HEK293 (cell line): ENCODE data around the gene RPL4.

Experiments used
- CTCF ChIA-PET: fragments of 350-600 bp; formaldehyde crosslinking; extraction: SDS; loops from one replicate; lab custom pipeline; 2021; ENCODE audit warnings: antibody characterized with exemption; lab: Yijun Ruan, JAX
- POLR2A ChIA-PET: fragments of 300-600 bp; formaldehyde crosslinking; extraction: SDS; loops from one replicate; lab custom pipeline; 2020; ENCODE audit warnings: antibody characterized with exemption, inconsistent platforms; lab: Yijun Ruan, JAX
- H3K27ac ChIP-seq: fragments of 200-500 bp; sonication (Bioruptor generic); 2 replicates; pipeline ENCODE4 v1.5.1; 2014; ENCODE audit warnings: low read depth, low read length, control low read depth, inconsistent platforms; ENCODE audit errors: extremely low read depth
- H3K36me3 ChIP-seq, 2 experiments: fragments of 200-500 bp in 1 of 2; sonication (Bioruptor generic) in 1 of 2; 1 replicate in 1 of 2; 2 replicates in 1 of 2; pipeline ENCODE4 v1.5.1; 2014 to 2017; ENCODE audit warnings: inconsistent platforms in 2 of 2, low read length in 2 of 2; ENCODE audit not compliant: control insufficient read depth in 2 of 2, insufficient read depth in 1 of 2
- H3K4me1 ChIP-seq: fragments of 200-500 bp; sonication (Bioruptor generic); 2 replicates; pipeline ENCODE4 v1.5.1; 2014; ENCODE audit warnings: mild to moderate bottlenecking, low read length, inconsistent platforms; ENCODE audit not compliant: control insufficient read depth, insufficient read depth
- H3K4me3 ChIP-seq: 2 replicates; pipeline ENCODE4 v1.5.1; 2011; ENCODE audit warnings: low read depth, mild to moderate bottlenecking, control low read depth, low read length, moderate library complexity
- H3K9me3 ChIP-seq: fragments of 200-500 bp; sonication (Bioruptor generic); 2 replicates; pipeline ENCODE4 v1.5.1; 2014; ENCODE audit warnings: low read depth, low read length, inconsistent platforms; ENCODE audit not compliant: control insufficient read depth, insufficient read depth
- GLI2 ChIP-seq: fragments of 450-650 bp; formaldehyde crosslinking; IDR thresholded peaks from 2 replicates; pipeline ENCODE4; 2017; ENCODE audit warnings: missing biosample characterization, missing genetic modification characterization, low read depth, borderline replicate concordance
- KLF9 ChIP-seq: fragments of 450-650 bp; formaldehyde crosslinking; IDR thresholded peaks from 2 replicates; pipeline ENCODE4 v1.5.1; 2016; ENCODE audit warnings: missing biosample characterization, missing genetic modification characterization, low read depth
- ZNF221 ChIP-seq: fragments of 450-650 bp; formaldehyde crosslinking; IDR thresholded peaks from 2 replicates; pipeline ENCODE4 v1.5.1; 2017; ENCODE audit warnings: missing biosample characterization, missing genetic modification characterization, borderline replicate concordance
- ZNF423 ChIP-seq: fragments of 450-650 bp; formaldehyde crosslinking; IDR thresholded peaks from 2 replicates; pipeline ENCODE4 v1.5.1; 2016; ENCODE audit warnings: missing biosample characterization, missing genetic modification characterization
- ZNF544 ChIP-seq: fragments of 450-650 bp; formaldehyde crosslinking; IDR thresholded peaks from 2 replicates; pipeline ENCODE4 v1.5.0; 2017; ENCODE audit warnings: missing biosample characterization, missing genetic modification characterization
- ZNF548 ChIP-seq: fragments of 450-650 bp; formaldehyde crosslinking; IDR thresholded peaks from 2 replicates; pipeline ENCODE4 v1.5.1; 2016; ENCODE audit warnings: missing biosample characterization, missing genetic modification characterization
- ZNF558 ChIP-seq: fragments of 450-650 bp; formaldehyde crosslinking; IDR thresholded peaks from 2 replicates; pipeline ENCODE4 v1.5.1; 2016; ENCODE audit warnings: missing biosample characterization, missing genetic modification characterization
- TF ChIP-seq, protein P1 (sequence below): fragments of 450-650 bp; formaldehyde crosslinking; IDR thresholded peaks from 2 replicates; pipeline ENCODE4 v1.5.1; 2016; ENCODE audit warnings: missing biosample characterization, missing genetic modification characterization
- TF ChIP-seq, protein P2 (sequence below): fragments of 450-650 bp; formaldehyde crosslinking; IDR thresholded peaks from 2 replicates; pipeline ENCODE4 v1.5.1; 2017; ENCODE audit warnings: missing biosample characterization, missing genetic modification characterization
- TF ChIP-seq, protein P3 (sequence below): fragments of 450-650 bp; formaldehyde crosslinking; IDR thresholded peaks from 2 replicates; pipeline ENCODE4 v1.5.1; 2016; ENCODE audit warnings: missing biosample characterization, missing genetic modification characterization
- TF ChIP-seq, protein P4 (sequence below): fragments of 450-650 bp; formaldehyde crosslinking; IDR thresholded peaks from 2 replicates; pipeline ENCODE4 v1.5.1; 2017; ENCODE audit warnings: missing biosample characterization, missing genetic modification characterization
- TF ChIP-seq, protein P5 (sequence below): fragments of 450-650 bp; formaldehyde crosslinking; IDR thresholded peaks from 2 replicates; pipeline ENCODE4 v1.5.1; 2017; ENCODE audit warnings: missing biosample characterization, missing genetic modification characterization
- TF ChIP-seq, protein P6 (sequence below): fragments of 450-650 bp; formaldehyde crosslinking; IDR thresholded peaks from 2 replicates; pipeline ENCODE4 v1.5.1; 2017; ENCODE audit warnings: missing biosample characterization, missing genetic modification characterization

The RPL4 gene

DNA sequence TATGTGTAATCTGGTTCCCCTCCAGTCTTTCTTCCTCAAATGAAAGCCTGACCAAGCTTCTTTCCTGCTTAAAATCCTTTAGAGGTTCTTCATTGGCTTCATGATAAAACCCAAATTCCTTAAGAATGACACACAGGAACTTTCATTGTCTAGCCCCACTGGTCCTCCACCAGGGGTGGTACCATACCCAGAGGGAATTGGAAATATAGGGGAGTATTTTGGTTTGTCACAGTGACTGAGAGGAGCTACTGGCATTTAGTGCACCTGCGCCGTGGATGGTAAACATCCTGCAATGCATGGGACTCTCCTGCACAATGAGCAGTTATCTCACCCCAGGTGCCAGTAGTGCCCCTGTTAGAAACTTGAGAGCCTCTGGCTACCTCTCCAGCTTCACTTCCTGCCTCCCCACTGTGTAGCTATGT lies 11.3 kb upstream of the RPL4 start (continued):
- TF ChIP-seq, protein P1, sequence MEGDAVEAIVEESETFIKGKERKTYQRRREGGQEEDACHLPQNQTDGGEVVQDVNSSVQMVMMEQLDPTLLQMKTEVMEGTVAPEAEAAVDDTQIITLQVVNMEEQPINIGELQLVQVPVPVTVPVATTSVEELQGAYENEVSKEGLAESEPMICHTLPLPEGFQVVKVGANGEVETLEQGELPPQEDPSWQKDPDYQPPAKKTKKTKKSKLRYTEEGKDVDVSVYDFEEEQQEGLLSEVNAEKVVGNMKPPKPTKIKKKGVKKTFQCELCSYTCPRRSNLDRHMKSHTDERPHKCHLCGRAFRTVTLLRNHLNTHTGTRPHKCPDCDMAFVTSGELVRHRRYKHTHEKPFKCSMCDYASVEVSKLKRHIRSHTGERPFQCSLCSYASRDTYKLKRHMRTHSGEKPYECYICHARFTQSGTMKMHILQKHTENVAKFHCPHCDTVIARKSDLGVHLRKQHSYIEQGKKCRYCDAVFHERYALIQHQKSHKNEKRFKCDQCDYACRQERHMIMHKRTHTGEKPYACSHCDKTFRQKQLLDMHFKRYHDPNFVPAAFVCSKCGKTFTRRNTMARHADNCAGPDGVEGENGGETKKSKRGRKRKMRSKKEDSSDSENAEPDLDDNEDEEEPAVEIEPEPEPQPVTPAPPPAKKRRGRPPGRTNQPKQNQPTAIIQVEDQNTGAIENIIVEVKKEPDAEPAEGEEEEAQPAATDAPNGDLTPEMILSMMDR (tag by site-specific recombination) = no peak

DNA sequence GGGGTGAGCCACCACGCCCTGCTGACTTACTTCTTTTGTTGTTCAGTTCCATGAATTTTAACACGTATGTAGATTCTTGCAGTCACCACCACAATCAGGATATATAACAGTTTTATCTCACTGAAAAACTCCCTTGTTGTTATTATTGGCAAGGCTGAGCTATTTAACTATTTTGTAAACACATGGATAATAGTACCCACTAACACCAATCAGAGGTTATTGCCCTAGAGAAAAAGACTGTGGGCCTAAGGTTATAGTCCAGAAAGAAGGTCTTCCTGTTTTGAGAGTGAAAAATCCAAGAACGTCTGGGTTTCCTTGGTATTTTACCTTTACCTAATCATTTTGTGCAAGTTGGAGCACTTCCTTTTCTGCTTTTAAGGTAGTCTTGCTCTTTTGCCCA lies 9.9 kb upstream of the RPL4 start:
- peaks cover 54 to 61% of the 10 kb centered on the region in 2 experiments for H3K36me3 ChIP-seq
- ChIA-PET CTCF (interaction anchor here (0.7 kb wide), 1 partner anchor 321 kb away, joined by 5 read pairs; no protein-coding TSS in a partner anchor), POLR2A (interaction anchor here (0.7 to 2.0 kb wide), 2 partner anchors 10 to 221 kb away, joined by 3 to 6 read pairs; partner anchors contain the start of genes DIS3L, RPL4 and ZWILCH)
- no peak overlapping the region for H3K27ac ChIP-seq
- H3K4me3 ChIP-seq = no peak overlapping the region
- no peak for TF ChIP-seq ZNF558 (tag by site-specific recombination)
- TF ChIP-seq KLF9 (tag by site-specific recombination) = no peak
- TF ChIP-seq, protein P2, sequence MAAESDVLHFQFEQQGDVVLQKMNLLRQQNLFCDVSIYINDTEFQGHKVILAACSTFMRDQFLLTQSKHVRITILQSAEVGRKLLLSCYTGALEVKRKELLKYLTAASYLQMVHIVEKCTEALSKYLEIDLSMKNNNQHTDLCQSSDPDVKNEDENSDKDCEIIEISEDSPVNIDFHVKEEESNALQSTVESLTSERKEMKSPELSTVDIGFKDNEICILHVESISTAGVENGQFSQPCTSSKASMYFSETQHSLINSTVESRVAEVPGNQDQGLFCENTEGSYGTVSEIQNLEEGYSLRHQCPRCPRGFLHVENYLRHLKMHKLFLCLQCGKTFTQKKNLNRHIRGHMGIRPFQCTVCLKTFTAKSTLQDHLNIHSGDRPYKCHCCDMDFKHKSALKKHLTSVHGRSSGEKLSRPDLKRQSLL (tag by site-specific recombination) = no peak
- TF ChIP-seq, protein P3, sequence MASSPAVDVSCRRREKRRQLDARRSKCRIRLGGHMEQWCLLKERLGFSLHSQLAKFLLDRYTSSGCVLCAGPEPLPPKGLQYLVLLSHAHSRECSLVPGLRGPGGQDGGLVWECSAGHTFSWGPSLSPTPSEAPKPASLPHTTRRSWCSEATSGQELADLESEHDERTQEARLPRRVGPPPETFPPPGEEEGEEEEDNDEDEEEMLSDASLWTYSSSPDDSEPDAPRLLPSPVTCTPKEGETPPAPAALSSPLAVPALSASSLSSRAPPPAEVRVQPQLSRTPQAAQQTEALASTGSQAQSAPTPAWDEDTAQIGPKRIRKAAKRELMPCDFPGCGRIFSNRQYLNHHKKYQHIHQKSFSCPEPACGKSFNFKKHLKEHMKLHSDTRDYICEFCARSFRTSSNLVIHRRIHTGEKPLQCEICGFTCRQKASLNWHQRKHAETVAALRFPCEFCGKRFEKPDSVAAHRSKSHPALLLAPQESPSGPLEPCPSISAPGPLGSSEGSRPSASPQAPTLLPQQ (tag by site-specific recombination) = no peak
- TF ChIP-seq, protein P4, sequence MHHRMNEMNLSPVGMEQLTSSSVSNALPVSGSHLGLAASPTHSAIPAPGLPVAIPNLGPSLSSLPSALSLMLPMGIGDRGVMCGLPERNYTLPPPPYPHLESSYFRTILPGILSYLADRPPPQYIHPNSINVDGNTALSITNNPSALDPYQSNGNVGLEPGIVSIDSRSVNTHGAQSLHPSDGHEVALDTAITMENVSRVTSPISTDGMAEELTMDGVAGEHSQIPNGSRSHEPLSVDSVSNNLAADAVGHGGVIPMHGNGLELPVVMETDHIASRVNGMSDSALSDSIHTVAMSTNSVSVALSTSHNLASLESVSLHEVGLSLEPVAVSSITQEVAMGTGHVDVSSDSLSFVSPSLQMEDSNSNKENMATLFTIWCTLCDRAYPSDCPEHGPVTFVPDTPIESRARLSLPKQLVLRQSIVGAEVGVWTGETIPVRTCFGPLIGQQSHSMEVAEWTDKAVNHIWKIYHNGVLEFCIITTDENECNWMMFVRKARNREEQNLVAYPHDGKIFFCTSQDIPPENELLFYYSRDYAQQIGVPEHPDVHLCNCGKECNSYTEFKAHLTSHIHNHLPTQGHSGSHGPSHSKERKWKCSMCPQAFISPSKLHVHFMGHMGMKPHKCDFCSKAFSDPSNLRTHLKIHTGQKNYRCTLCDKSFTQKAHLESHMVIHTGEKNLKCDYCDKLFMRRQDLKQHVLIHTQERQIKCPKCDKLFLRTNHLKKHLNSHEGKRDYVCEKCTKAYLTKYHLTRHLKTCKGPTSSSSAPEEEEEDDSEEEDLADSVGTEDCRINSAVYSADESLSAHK (tag by site-specific recombination) = no peak
- TF ChIP-seq, protein P5, sequence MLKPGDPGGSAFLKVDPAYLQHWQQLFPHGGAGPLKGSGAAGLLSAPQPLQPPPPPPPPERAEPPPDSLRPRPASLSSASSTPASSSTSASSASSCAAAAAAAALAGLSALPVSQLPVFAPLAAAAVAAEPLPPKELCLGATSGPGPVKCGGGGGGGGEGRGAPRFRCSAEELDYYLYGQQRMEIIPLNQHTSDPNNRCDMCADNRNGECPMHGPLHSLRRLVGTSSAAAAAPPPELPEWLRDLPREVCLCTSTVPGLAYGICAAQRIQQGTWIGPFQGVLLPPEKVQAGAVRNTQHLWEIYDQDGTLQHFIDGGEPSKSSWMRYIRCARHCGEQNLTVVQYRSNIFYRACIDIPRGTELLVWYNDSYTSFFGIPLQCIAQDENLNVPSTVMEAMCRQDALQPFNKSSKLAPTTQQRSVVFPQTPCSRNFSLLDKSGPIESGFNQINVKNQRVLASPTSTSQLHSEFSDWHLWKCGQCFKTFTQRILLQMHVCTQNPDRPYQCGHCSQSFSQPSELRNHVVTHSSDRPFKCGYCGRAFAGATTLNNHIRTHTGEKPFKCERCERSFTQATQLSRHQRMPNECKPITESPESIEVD (tag by site-specific recombination) = no peak
- TF ChIP-seq ZNF544 (tag by site-specific recombination) = no peak
- TF ChIP-seq ZNF221 = no peak
- no peak for TF ChIP-seq ZNF423 (tag by site-specific recombination)
- no peak for TF ChIP-seq ZNF548 (tag by site-specific recombination)
- TF ChIP-seq, protein P6, sequence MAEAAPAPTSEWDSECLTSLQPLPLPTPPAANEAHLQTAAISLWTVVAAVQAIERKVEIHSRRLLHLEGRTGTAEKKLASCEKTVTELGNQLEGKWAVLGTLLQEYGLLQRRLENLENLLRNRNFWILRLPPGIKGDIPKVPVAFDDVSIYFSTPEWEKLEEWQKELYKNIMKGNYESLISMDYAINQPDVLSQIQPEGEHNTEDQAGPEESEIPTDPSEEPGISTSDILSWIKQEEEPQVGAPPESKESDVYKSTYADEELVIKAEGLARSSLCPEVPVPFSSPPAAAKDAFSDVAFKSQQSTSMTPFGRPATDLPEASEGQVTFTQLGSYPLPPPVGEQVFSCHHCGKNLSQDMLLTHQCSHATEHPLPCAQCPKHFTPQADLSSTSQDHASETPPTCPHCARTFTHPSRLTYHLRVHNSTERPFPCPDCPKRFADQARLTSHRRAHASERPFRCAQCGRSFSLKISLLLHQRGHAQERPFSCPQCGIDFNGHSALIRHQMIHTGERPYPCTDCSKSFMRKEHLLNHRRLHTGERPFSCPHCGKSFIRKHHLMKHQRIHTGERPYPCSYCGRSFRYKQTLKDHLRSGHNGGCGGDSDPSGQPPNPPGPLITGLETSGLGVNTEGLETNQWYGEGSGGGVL (tag by site-specific recombination) = no peak
- TF ChIP-seq GLI2 (tag by site-specific recombination) = no peak
- H3K9me3 ChIP-seq = no peaks in the 10 kb centered on the region
- H3K4me1 ChIP-seq = no peaks in the 10 kb centered on the region
